Hematopoietic multipotent progenitor cell treated with erythropoietin and hydrocortisone succinate and interleukin-3 and kit ligand, for 6 days (in vitro differentiated cells): ENCODE results near the gene CBX1.
"Not testable (repeated sequence)": the region's sequence is repeated elsewhere in the genome, so short reads cannot be mapped to it uniquely, and the experiment has no call there.

Source experiments
- DNase-seq: peaks from one replicate; pipeline ENCODE4 v3.0.0-alpha.2; 2015

CBX1 gene

DNA sequence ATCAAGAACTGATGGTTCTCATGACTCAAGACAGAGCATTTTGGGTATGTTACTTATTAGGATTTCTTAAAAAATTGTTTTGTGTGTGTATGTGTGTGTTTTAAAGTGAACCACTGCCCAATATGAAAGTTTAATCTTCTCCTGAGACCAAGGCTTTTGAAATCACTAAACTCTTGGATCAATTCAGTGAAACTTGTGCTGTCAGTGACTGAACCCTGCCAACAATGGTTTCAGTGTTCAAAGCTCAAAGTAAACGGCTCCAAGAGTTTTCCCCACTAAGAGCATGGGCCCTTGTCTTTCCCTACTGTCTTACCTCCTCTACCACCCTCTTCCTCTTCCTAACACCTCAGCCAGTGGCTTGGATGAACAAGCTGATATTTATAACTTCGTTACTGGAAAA, 31.1 kb downstream of the CBX1 start:
- DNase-seq: no peak

DNA sequence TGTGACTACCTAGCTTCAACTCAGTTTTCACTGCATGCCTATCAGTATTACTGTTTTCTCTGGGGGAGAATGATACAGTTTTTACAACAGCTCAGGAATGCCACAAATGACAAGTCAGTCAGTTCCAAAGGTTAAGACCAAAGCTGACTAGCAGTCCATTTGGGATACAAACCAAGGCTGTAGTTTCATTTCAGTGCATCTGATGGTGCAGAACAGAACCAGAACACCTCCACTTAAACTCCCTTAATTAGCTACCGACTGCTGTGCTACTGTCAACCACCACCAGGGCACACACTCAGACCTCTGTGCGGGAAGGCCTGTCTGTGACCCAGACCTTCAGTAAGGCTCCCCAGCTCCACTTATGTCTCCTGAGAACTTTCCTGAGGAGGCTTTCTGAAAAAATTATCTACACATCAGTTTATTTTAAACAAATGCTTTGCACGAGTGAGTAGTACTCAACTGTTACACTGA, 32.8 kb downstream of the CBX1 start:
- DNase-seq: peak; percentile 51

DNA sequence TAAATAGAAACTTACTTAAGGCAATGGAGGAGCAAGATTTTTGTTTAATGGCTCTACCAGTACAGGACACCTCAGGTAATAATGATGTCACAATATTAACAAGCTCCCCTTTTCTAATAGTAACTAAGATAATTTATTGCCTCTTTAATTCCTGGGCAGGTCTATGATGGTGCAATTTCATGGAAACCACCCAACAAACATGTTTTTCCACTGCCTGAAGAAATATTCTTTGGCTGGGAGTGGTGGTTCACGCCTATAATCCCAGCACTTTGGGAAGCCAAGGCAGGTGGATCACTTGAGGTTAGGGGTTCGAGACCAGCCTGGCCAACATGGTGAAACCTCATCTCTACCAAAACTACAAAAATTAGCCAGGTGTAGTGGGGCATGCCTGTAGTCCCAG, 33.5 kb downstream of the CBX1 start:
- not testable (repeated sequence) for DNase-seq

DNA sequence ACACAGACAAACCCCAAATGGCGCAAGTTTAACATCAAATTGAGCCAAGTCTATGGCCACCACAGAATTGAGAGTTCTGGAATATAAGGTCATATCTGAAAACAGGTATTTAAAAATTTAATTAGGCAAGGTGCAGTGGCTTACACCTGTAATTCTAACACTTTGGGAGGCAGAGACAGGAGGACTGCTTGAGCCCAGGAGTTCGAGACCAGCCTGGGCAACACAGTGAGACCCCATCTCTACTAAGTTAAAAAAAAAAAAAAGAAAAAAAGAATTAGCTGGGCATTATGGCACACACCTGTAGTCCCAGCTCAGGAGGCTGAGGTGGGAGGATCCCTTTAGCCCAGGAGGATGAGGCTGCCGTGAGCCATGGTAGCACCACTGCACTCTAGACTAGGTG, 34.0 kb downstream of the CBX1 start:
- DNase-seq: no peak

DNA sequence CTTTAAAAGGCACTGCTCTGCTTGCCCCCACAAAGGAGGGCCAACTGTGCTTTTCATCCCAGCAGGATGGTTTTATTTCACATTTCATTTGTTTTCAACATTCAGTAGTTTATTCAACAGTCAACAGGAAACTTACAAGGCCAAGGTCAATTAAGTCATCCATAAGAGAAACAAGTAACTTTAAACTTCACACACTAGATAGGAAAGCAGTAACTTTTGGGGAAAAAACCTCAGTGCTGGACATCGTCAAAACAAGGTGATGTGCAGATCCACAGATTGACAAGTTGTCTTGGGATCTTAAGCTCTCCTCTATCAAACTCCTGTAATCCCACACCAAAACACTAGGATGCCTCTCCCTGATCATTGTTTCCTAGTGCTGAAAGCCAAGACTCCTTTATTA, 34.6 kb downstream of the CBX1 start:
- no peak for DNase-seq

DNA sequence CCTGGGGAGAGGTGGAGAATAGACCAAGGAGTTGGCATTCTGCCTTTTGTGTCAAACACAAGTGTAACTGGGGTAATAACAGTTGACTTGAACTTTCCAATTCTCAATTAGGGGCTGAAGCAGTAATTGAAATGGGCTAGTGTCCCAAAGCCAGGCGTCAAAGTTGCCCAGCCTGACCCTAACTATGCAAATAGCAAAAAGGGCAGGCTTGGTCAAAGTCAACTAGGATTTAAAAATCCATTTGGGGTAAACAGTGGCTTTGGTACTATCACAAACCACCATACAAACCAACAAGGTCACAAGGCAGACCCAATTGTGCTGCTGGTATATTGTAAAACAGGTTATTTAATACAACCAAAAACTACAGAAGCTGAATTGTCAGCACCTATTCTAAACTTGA, 35.1 kb downstream of the CBX1 start:
- no peak for DNase-seq

DNA sequence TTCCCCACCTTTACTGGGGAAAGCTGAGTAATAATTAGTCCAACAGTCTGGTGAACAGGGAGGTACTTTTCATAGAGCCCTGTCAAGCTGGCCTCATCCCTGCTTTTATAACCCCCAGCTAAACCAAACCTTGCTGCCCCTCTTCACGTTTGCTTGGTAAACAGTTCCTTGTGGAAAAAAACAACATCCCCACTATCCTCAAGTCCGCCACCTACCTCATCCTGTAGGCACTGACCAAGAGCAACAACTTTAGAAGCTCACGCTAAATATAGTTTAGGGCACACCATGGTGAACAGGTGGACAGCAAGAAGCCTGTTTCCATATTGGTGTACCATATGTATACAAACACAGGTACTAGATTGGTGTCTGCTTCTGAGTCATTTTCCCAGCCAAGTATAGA, 36.6 kb downstream of the CBX1 start:
- DNase-seq: no peak

DNA sequence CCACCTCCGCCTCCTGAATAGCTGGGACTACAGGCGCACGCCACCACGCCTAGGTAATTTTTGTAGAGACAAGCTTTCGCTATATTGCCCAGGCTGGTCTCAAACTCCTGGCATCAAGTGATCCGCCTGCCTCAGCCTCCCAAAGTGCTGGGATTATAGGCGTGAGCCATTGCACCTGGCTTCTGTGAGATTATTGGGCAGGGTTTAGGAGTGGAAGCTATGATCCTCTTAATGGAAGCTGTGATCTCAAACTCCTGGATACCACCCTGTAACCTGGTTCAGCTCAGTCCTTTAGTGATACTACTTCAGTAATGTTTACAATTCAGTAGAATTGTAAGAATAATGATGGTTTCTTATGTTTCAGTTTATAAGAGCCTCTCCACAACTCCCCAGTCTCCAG, 39.0 kb downstream of the CBX1 start:
- DNase-seq: no peak

DNA sequence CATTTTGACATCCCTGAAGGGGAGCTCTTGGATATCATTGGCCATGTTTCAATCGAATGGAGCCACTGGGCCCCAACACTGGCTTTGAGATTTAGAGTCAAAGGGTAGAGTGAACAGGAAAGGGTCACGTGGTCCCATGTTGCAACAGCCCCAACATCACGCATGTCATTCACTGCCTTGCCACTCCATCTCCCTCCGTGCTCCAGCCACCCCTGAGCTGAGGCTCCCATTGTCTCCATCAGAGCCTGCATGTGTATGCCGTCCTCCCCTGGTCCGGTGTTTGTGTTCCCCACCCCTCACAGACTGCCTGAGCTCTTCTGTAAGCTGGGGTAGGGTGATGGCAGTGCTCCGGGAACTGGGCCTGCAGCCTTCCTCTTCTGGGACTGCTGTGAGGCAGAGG, 41.0 kb downstream of the CBX1 start:
- DNase-seq: no peak

DNA sequence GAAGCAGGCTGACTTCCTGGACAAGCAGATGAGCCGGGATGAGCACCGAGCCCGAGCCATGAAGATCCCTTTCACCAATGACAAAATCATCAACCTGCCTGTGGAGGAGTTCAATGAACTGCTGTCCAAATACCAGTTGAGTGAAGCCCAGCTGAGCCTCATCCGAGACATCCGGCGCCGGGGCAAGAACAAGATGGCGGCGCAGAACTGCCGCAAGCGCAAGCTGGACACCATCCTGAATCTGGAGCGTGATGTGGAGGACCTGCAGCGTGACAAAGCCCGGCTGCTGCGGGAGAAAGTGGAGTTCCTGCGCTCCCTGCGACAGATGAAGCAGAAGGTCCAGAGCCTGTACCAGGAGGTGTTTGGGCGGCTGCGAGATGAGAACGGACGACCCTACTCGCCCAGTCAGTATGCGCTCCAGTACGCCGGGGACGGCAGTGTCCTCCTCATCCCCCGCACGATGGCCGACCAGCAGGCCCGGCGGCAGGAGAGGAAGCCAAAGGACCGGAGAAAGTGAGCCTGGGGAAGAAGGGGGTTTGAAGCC, 42.1 kb downstream of the CBX1 start:
- DNase-seq: no peak

DNA sequence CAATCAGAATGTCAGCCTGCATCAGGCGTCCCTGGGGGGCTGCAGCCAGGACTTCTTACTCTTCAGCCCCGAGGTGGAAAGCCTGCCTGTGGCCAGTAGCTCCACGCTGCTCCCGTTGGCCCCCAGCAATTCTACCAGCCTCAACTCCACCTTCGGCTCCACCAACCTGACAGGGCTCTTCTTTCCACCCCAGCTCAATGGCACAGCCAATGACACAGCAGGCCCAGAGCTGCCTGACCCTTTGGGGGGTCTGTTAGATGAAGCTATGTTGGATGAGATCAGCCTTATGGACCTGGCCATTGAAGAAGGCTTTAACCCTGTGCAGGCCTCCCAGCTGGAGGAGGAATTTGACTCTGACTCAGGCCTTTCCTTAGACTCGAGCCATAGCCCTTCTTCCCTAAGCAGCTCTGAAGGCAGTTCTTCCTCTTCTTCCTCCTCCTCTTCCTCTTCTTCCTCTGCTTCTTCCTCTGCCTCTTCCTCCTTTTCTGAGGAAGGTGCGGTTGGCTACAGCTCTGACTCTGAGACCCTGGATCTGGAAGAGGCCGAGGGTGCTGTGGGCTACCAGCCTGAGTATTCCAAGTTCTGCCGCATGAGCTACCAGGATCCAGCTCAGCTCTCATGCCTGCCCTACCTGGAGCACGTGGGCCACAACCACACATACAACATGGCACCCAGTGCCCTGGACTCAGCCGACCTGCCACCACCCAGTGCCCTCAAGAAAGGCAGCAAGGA, 42.7 kb downstream of the CBX1 start:
- DNase-seq: no peak

DNA sequence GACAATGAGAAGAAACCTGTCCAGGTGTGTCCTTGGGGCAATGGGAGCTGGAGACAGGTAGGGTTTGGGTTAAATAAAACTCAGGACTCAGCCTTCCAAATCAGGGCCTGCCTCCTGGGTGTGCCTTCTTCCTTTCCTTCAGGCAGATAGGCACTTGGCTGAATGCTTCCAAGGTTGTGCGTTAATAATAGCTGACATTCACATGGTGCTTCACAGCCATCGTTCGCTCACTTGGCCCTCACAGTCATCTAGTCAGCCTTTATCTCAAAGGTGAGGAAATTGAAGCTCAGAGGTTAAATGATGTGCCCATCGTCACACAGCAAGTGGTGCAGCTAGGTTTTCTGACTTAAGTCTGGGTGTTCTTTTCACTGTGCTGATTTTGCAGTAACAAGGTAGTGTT, 43.7 kb downstream of the CBX1 start:
- DNase-seq: no peak

DNA sequence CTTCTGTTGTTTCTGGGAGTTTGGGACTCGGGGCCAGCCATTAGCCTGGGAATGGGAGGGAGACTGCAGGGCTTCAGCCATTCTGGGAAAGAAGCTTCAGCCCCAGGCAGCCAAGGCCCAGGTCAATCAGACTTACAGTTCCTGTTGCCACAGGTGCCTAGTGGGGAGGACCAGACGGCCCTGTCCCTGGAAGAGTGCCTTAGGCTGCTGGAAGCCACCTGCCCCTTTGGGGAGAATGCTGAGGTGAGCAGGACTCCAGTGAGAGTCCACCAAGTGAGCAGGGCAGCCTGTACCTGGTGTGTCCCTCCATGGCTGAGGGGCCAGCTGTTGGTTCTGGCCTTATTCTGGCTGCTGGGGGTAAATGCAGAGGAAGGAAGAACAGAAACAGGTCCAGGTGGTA, 44.4 kb downstream of the CBX1 start:
- DNase-seq: no peak

DNA sequence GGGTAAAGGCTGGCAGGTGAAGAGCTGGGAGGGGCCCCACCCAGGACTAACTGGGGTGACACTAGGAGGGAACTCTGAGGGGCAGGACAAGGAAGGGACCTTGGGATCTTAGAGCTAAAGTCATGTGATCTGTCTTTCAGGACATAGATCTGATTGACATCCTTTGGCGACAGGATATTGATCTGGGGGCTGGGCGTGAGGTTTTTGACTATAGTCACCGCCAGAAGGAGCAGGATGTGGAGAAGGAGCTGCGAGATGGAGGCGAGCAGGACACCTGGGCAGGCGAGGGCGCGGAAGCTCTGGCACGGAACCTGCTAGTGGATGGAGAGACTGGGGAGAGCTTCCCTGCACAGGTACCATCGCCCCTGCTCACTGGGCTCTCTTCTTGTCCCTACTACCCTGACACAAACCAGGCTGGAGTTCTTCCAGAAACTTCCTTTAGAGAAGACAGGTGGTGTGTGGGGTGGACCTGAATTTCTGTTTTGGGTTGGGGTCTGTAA, 45.0 kb downstream of the CBX1 start:
- DNase-seq: no peak

DNA sequence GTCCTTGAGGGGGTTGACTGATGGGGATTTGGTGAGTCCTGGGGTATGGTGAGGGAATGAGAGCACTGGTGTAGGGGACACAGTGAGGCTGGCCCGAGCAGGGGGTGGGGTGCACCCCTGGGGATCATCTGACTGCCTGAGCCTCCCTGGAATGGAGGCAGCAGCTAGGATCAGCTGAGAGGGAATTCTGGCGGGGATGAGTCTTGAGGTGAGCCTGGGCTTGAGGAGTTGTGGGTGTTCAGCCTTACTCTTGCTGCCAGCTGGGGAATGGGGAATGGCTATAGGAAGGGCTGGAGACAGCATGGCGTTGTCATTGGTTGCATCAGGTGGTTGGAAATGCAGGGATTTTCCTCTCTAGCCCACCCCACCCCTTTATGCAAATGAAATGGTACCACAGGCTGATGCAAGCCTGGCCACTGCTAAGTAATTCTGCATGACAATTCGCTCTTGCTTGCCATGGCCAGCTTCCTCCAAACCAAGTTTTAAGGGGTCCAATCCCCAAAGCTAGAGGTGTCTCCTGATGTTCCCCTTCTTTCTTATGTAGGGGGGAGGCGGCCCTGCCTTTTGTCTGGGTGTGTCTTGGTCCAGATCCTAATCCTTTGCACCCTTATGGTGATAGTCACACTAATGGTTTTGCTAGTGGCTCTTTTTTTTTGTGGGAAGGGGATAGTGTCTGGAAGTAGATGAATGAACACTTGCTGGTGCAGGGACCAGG, 45.6 kb downstream of the CBX1 start:
- DNase-seq: no peak

DNA sequence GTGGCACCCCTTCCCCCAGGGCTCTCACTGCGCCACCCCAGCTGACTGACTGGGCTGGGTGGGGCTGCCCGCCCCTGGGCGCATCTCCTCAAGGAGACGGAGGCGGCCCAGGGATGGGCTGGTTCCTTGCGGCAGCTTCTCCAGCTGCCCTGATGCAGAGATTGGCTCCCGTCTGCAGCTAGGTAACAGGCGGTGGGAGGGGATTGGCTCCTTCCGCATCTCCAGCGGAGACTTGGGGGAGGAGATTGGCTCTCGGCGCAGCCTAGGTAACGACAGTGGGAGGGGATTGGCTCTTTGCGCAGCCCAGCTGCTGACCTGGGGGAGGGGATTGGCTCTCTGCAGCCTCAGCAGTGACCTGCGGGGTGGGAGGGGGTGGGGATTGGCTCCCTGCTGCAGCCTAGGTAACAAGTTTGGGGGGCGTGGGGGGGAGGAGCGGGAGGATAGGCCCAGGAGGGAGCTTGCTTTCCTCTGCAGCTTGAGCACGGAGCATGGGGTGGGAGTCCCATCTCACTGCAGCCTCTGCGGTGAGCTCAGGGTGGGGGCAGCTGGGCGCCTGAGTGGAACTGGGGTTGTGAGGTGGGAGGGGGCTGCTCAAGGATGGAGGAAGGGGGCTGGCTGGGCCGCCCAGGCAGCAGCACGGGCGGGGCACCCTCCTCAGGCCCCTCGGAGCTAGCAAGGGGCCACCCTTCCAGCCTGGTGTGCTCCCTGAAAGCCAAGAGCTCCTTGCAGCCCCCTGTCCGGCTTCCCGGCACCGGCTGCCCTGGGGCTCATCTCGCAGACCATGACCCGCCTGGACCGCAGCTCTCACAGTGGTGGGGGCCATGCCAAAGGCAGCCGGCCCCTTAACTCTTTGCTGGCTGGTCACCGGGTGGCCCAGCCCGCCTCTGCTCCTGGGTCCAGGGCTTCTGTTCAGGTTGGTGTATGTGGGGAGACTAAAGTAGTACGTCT, 46.8 kb downstream of the CBX1 start:
- DNase-seq: no peak

DNA sequence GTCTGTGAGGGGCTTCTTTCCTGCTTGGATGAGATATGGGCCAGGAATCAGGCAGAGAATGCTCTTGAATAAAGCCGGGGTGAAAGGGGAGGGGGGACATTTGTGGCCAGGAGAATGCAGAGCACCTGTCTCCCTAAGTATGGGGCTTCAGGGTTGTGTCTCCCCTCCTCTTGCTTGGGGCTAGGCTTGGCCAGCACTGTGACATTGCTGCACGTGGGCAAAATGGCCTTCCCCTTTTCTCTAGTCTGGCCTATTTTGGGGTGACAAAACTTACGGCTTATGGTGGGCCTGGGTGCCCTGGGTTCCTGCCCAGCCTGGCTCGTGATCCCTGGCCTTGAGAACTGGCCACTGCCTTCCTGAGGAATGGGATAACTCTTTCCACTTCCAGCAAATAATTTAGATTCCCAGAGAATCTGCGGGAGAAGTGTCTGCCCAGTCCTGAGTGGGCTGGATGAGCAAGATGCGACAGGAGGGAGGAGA, 47.5 kb downstream of the CBX1 start:
- no peak for DNase-seq

DNA sequence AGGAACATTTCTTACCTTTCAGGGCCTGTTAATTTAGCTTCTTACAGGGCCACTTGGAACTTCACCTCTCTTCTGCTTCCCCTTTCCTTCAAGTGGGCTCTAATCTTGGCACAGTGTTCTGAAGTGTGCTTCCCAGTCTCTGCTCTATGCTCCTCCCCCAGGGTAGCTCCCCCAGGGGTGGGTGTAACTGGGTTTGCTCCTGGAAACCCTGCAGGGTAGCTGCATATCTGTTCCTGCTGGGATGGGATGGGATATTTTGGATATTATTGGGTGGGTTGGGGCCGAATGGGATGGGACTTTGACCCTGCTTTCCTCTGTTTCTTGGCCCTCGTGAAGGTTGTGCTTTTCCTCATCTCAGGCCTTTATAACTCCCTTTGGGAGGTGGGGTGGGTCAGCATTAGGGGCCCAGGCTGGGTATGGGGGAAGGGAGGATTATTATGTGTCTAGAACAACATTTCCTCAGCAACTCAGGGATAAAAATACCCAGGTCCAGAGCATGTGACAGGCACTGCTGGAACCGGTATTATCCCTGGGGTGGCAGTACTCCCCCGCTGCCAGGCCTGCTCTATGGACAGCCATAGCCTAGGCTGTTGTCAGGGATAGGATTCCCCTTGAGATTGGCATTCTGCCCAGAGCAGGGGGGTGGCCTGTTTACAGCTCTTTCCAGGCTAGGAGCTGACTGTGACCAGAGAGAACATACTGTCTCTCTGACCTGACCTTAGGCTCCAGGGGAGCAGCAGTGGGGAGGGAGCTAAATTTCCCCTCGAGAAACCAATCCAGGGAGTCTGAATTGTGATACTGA, 48.1 kb downstream of the CBX1 start:
- peak; percentile 63 for DNase-seq

DNA sequence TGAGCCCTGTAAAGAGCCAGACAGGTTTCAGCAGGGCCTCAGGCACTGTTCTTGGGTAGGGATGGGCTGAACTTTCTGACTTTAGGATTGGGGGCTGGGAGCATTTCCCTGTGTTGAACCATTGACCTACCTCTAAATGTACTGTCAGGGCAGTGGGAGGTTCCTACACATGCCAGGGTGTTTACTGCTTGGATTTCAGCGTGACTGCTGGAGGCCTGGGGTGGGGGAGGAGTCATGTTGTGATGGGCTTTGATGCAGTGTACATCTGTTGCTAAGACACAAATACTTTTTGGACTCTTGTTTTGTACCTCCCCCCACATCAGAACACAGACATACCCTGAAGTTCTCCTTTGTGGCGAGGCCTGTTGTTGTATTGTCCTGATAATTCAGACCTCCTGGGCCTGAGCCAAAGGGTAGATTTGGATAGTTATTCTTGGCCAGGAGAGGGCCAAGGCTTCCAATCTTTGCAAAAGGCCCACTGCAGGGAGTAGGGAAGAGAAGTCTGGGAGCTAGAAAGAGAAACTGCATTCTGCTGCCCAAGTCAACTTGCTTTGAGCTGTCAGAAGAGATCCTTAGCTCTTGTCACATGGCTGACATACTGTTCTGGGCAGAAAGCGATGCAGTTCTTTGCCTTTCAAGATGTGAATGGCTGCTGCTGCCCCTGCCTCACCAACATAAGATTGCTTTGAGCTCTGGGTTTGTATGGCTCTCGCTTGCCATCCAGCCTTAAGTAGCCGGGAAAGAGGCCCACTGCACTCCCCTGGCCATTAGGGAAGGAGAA, 49.4 kb downstream of the CBX1 start:
- DNase-seq: peak; percentile 96

DNA sequence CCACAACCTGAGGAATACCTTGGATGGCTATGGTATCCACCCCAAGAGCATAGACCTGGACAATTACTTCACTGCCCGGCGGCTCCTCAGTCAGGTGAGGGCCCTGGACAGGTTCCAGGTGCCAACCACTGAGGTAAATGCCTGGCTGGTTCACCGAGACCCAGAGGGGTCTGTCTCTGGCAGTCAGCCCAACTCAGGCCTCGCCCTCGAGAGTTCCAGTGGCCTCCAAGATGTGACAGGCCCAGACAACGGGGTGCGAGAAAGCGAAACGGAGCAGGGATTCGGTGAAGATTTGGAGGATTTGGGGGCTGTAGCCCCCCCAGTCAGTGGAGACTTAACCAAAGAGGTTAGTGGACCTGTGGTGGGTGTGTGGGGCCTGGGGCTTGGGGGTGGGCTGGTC, 50.0 kb downstream of the CBX1 start:
- DNase-seq: no peak
